PC-9 (cell line): ENCODE results near the gene OR6A2. TPM values are rescaled to one million over a fixed set of nuclear protein-coding genes. Genes with fewer than 3 reads are reported as not detected.
"Not testable (repeated sequence)": the region's sequence is repeated elsewhere in the genome, so short reads cannot be mapped to it uniquely, and the experiment has no call there.

Source experiments
- BruUV-seq: library from RNA; stranded (reverse); fragments of 400-500 nt; replicated peaks from 2 replicates; lab custom pipeline; 2021; lab: Mats Ljungman, UMichigan
- CTCF ChIA-PET: fragments of 300-600 bp; sonication (Branson Sonifier 250); formaldehyde crosslinking; loops from one replicate; lab custom pipeline; 2022; ENCODE audit warnings: antibody characterized with exemption; lab: Charles Lee
- POLR2A ChIA-PET: fragments of 300-600 bp; sonication (Branson Sonifier 250); formaldehyde crosslinking; loops from one replicate; lab custom pipeline; 2022; ENCODE audit warnings: antibody characterized with exemption; ENCODE audit not compliant: unreplicated experiment; lab: Charles Lee
- DNase-seq, 2 experiments: peaks; one replicate each; pipeline versions ENCODE4 v3.0.0 to v3.0.0-alpha.2; 2015 to 2022; ENCODE audit warnings: mixed read lengths in 1 of 2
- H2AFZ ChIP-seq: fragments of 200-600 bp; sonication (generic); 2 replicates; pipeline ENCODE4 v1.8.1; 2017; ENCODE audit warnings: antibody characterized with exemption
- H3F3A ChIP-seq: fragments of 200-600 bp; sonication (generic); 2 replicates; pipeline ENCODE4 v1.8.1; 2017; ENCODE audit warnings: antibody characterized with exemption, mild to moderate bottlenecking, low read depth; ENCODE audit not compliant: insufficient read depth
- H3K27ac ChIP-seq: fragments of 200-600 bp; sonication (generic); 2 replicates; pipeline ENCODE4 v1.6.1; 2016; ENCODE audit warnings: mixed run types
- H3K27me3 ChIP-seq: fragments of 200-600 bp; sonication (generic); 2 replicates; pipeline ENCODE4 v1.6.1; 2016; ENCODE audit warnings: low read depth, mixed run types; ENCODE audit not compliant: insufficient read depth
- H3K36me3 ChIP-seq: fragments of 200-600 bp; sonication (generic); 2 replicates; pipeline ENCODE4 v1.6.1; 2016; ENCODE audit warnings: low read depth, mixed run types
- H3K4me1 ChIP-seq: fragments of 200-600 bp; sonication (generic); replicated peaks from 2 replicates; pipeline ENCODE4 v1.6.1; 2016; ENCODE audit warnings: mixed run types; ENCODE audit not compliant: insufficient read depth
- H3K4me2 ChIP-seq: fragments of 200-600 bp; sonication (generic); 2 replicates; pipeline ENCODE4 v1.6.1; 2017; ENCODE audit warnings: mixed run types
- H3K4me3 ChIP-seq: fragments of 200-600 bp; sonication (generic); 2 replicates; pipeline ENCODE4 v1.6.1; 2016; ENCODE audit warnings: mixed run types
- H3K79me2 ChIP-seq: fragments of 200-600 bp; sonication (generic); 2 replicates; pipeline ENCODE4 v1.6.1; 2017; ENCODE audit warnings: low read depth, mixed run types
- H3K9me2 ChIP-seq: fragments of 200-600 bp; sonication (generic); 2 replicates; pipeline ENCODE4 v1.8.1; 2017; ENCODE audit warnings: mild to moderate bottlenecking; ENCODE audit not compliant: insufficient read depth
- H3K9me3 ChIP-seq: fragments of 200-600 bp; sonication (generic); 2 replicates; pipeline ENCODE4 v1.8.1; 2016; ENCODE audit warnings: low read depth; ENCODE audit not compliant: insufficient read depth
- H4K20me1 ChIP-seq: fragments of 200-600 bp; sonication (generic); 2 replicates; pipeline ENCODE4 v1.8.1; 2017; ENCODE audit not compliant: insufficient read depth
- CTCF ChIP-seq: fragments of 200-600 bp; sonication (generic); conservative IDR thresholded peaks from 2 replicates; pipeline ENCODE4 v1.6.1; 2017; ENCODE audit warnings: mixed run types, antibody characterized with exemption, mild to moderate bottlenecking, moderate library complexity
- EZH2 ChIP-seq: fragments of 200-600 bp; sonication (generic); IDR thresholded peaks from 2 replicates; pipeline ENCODE4 v1.8.0; 2017; ENCODE audit warnings: antibody characterized with exemption, low read depth
- intact Hi-C: fragments of 100-400 bp; cut with micrococcal nuclease; formaldehyde crosslinking; loops from one replicate; pipeline ENCODE4 v1.10.0; 2022; ENCODE audit not compliant: unreplicated experiment
- total RNA-seq: library from RNA; stranded (reverse); gene quantifications from 2 replicates; pipeline ENCODE4 v1.2.3, GENCODE V29; 2021

Gene OR6A2
- total RNA-seq, 1 experiment from 2014 or later, result 0.48 TPM

- no TSS peak for BruUV-seq
- no peaks in the 10 kb centered on the region for H3K79me2 ChIP-seq
- TF ChIP-seq EZH2 (no peak), CTCF (no peak)
These were observed 14.2 kb upstream of the OR6A2 start for GRCh38 chr11:6813656-6814055.

GRCh38 chr11:6812390-6813005 is 13.0 kb upstream of the OR6A2 start:
- intact Hi-C loops, result no loop called here
- no peak overlapping the region for H3K4me2 ChIP-seq
- no peaks in the 10 kb centered on the region for H3K9me2 ChIP-seq
- no peak for TF ChIP-seq EZH2
- TF ChIP-seq CTCF, result peak; percentile 85
- DNase-seq, result peak; percentile 11 to 31
- ChIA-PET POLR2A (no interaction called here), CTCF (no interaction called here)
- H3K4me1 ChIP-seq, result no peaks in the 10 kb centered on the region
- H3K79me2 ChIP-seq, result no peaks in the 10 kb centered on the region
- H3K4me3 ChIP-seq, result no peak overlapping the region
- no peaks in the 10 kb centered on the region for H4K20me1 ChIP-seq
- no peaks in the 10 kb centered on the region for H3K9me3 ChIP-seq
- no TSS peak for BruUV-seq
- H3F3A ChIP-seq, result no peaks in the 10 kb centered on the region
- H2AFZ ChIP-seq, result no peak overlapping the region
- H3K27me3 ChIP-seq, result no peaks in the 10 kb centered on the region
- H3K27ac ChIP-seq, result no peak overlapping the region
- no peaks in the 10 kb centered on the region for H3K36me3 ChIP-seq

More at GRCh38 chr11:6813656-6814055, 14.2 kb upstream of the OR6A2 start:
- POLR2A ChIA-PET, result no interaction called here
- no peaks in the 10 kb centered on the region for H3K36me3 ChIP-seq
- CTCF ChIA-PET, result no interaction called here
- no peaks in the 10 kb centered on the region for H3K27me3 ChIP-seq
- DNase-seq, result no peak
- H3K9me3 ChIP-seq, result no peaks in the 10 kb centered on the region
- H3K4me1 ChIP-seq, result no peaks in the 10 kb centered on the region
- intact Hi-C loops, result no loop called here
- no peaks in the 10 kb centered on the region for H3K9me2 ChIP-seq
- no peak overlapping the region for H3K4me2 ChIP-seq
- H4K20me1 ChIP-seq, result no peaks in the 10 kb centered on the region
- no peak overlapping the region for H3K4me3 ChIP-seq
- no peak overlapping the region for H3K27ac ChIP-seq
- no peak overlapping the region for H2AFZ ChIP-seq
- H3F3A ChIP-seq, result no peaks in the 10 kb centered on the region

- H3K36me3 ChIP-seq, H3F3A ChIP-seq, DNase-seq, intact Hi-C loops, H3K79me2 ChIP-seq, H3K27ac ChIP-seq, H4K20me1 ChIP-seq, H2AFZ ChIP-seq, POLR2A ChIA-PET, H3K9me3 ChIP-seq, H3K4me3 ChIP-seq, BruUV-seq, H3K27me3 ChIP-seq, H3K9me2 ChIP-seq, CTCF ChIA-PET, H3K4me1 ChIP-seq, H3K4me2 ChIP-seq: not testable (repeated sequence)
These were observed 1.6 kb upstream of the OR6A2 start for GRCh38 chr11:6801075-6801474.

- no peak for TF ChIP-seq EZH2
- no TSS peak for BruUV-seq
- intact Hi-C loops, result no loop called here
- no peak overlapping the region for H2AFZ ChIP-seq
- no peaks in the 10 kb centered on the region for H3F3A ChIP-seq
- no peaks in the 10 kb centered on the region for H3K79me2 ChIP-seq
- H3K27me3 ChIP-seq, result no peaks in the 10 kb centered on the region
- no peaks in the 10 kb centered on the region for H3K9me3 ChIP-seq
- H4K20me1 ChIP-seq, result no peaks in the 10 kb centered on the region
- DNase-seq, result no peak
- ChIA-PET CTCF (no interaction called here), POLR2A (no interaction called here)
- no peak overlapping the region for H3K27ac ChIP-seq
- no peak overlapping the region for H3K4me2 ChIP-seq
- H3K9me2 ChIP-seq, result no peaks in the 10 kb centered on the region
- H3K4me3 ChIP-seq, result no peak overlapping the region
- H3K36me3 ChIP-seq, result no peaks in the 10 kb centered on the region
- no peaks in the 10 kb centered on the region for H3K4me1 ChIP-seq
These were observed 4.8 kb downstream of the OR6A2 start for GRCh38 chr11:6794639-6795038.
